HG02763 (cell line): Measurements from ENCODE around the gene C11orf42.

Experiments
- ATAC-seq: cut with Tn5 transposase; IDR thresholded peaks from one replicate; pipeline ENCODE4 v1.9.1; 2021; ENCODE audit warnings: mild to moderate bottlenecking, moderate library complexity; ENCODE audit not compliant: unreplicated experiment

C11orf42 gene

GRCh38 chr11:6251990-6252473 is 46.7 kb downstream of the C11orf42 start:
- ATAC-seq: no peak

GRCh38 chr11:6253197-6253596 is 47.8 kb downstream of the C11orf42 start:
- ATAC-seq: no peak

- ATAC-seq: no peak
These were observed 52.8 kb downstream of the C11orf42 start for GRCh38 chr11:6258141-6258540.

- ATAC-seq: no peak
These were observed 53.3 kb downstream of the C11orf42 start for GRCh38 chr11:6258571-6259081.

- ATAC-seq: no peak
These were observed 54.9 kb downstream of the C11orf42 start for GRCh38 chr11:6260207-6260726.
